ENCODE results near the gene THSD8.

THSD8 gene

GRCh38 chr19:12778905-12779161, 23.0 kb upstream of the THSD8 start:
- Histone ChIP-seq H3K4me1 (ENCODE audit: low read length) (peaks cover 43% of the 10 kb centered on the region), H3K27me3 (ENCODE audit: low read depth, low read length) (no peaks in the 10 kb centered on the region), H3K4me3 (ENCODE audit: low read length) (peak overlapping the region; percentile 82), H4K20me1 (ENCODE audit: insufficient read depth, low read length) (no peaks in the 10 kb centered on the region), H2AFZ (ENCODE audit: low read depth, low read length) (no peak overlapping the region), H3K79me2 (ENCODE audit: low read length) (peaks cover 14% of the 10 kb centered on the region; the same call in 1 of the 2 replicates), H3K27ac (ENCODE audit: low read length) (peak overlapping the region; percentile 83), H3K36me3 (replicated peaks; ENCODE audit: low read depth, low read length) (peaks cover 3% of the 10 kb centered on the region), H3K4me2 (ENCODE audit: low read length) (peak overlapping the region; percentile 88), H3K9ac (ENCODE audit: low read length) (peak overlapping the region; percentile 83), H3K9me3 (ENCODE audit: insufficient read depth, low read length) (no peaks in the 10 kb centered on the region)
- TF ChIP-seq EZH2phosphoT487 (IDR thresholded peaks at IDR 0.05; ENCODE audit: low read depth) (no peak), CTCF (IDR thresholded peaks at IDR 0.05; ENCODE audit: low read depth, low read length) (no peak)

GRCh38 chr19:12779162-12779993, 22.5 kb upstream of the THSD8 start:
- no peak overlapping the region for H2AFZ ChIP-seq (ENCODE audit: low read depth, low read length)
- H3K4me2 ChIP-seq (ENCODE audit: low read length): peak overlapping the region; percentile 88
- TF ChIP-seq CTCF (IDR thresholded peaks at IDR 0.05; ENCODE audit: low read depth, low read length) (peak; percentile 41), EZH2phosphoT487 (IDR thresholded peaks at IDR 0.05; ENCODE audit: low read depth) (no peak)
- H4K20me1 ChIP-seq (ENCODE audit: insufficient read depth, low read length): no peaks in the 10 kb centered on the region
- H3K4me3 ChIP-seq (ENCODE audit: low read length): peak overlapping the region; percentile 82
- H3K36me3 ChIP-seq (replicated peaks; ENCODE audit: low read depth, low read length): peaks cover 2% of the 10 kb centered on the region
- peaks cover 49% of the 10 kb centered on the region for H3K4me1 ChIP-seq (ENCODE audit: low read length)
- H3K9me3 ChIP-seq (ENCODE audit: insufficient read depth, low read length): no peaks in the 10 kb centered on the region
- H3K27me3 ChIP-seq (ENCODE audit: low read depth, low read length): no peaks in the 10 kb centered on the region
- peak overlapping the region; percentile 83 for H3K27ac ChIP-seq (ENCODE audit: low read length)
- peaks cover 14% of the 10 kb centered on the region; the same call in 1 of the 2 replicates for H3K79me2 ChIP-seq (ENCODE audit: low read length)
- peak overlapping the region; percentile 83 for H3K9ac ChIP-seq (ENCODE audit: low read length)

GRCh38 chr19:12782174-12782423, 19.8 kb upstream of the THSD8 start:
- peaks cover 14% of the 10 kb centered on the region; the same call in 1 of the 2 replicates for H3K79me2 ChIP-seq (ENCODE audit: low read length)
- H3K9ac ChIP-seq (ENCODE audit: low read length): peak overlapping the region; percentile 85
- peak overlapping the region; percentile 43; the same call in 1 of the 2 replicates for H2AFZ ChIP-seq (ENCODE audit: low read depth, low read length)
- H3K36me3 ChIP-seq (replicated peaks; ENCODE audit: low read depth, low read length): no peaks in the 10 kb centered on the region
- peaks cover 72% of the 10 kb centered on the region for H3K4me1 ChIP-seq (ENCODE audit: low read length)
- no peaks in the 10 kb centered on the region for H3K27me3 ChIP-seq (ENCODE audit: low read depth, low read length)
- H3K27ac ChIP-seq (ENCODE audit: low read length): peak overlapping the region; percentile 93
- no peak for TF ChIP-seq CTCF (IDR thresholded peaks at IDR 0.05; ENCODE audit: low read depth, low read length)
- no peak for TF ChIP-seq EZH2phosphoT487 (IDR thresholded peaks at IDR 0.05; ENCODE audit: low read depth)
- peak overlapping the region; percentile 79 for H3K4me3 ChIP-seq (ENCODE audit: low read length)
- no peaks in the 10 kb centered on the region for H3K9me3 ChIP-seq (ENCODE audit: insufficient read depth, low read length)
- no peaks in the 10 kb centered on the region for H4K20me1 ChIP-seq (ENCODE audit: insufficient read depth, low read length)
- H3K4me2 ChIP-seq (ENCODE audit: low read length): peak overlapping the region; percentile 99

- no peaks in the 10 kb centered on the region for H3K27me3 ChIP-seq (ENCODE audit: low read depth, low read length)
- peak overlapping the region; percentile 79 for H3K4me3 ChIP-seq (ENCODE audit: low read length)
- no peaks in the 10 kb centered on the region for H3K36me3 ChIP-seq (replicated peaks; ENCODE audit: low read depth, low read length)
- no peaks in the 10 kb centered on the region for H3K9me3 ChIP-seq (ENCODE audit: insufficient read depth, low read length)
- peak overlapping the region; percentile 85 for H3K9ac ChIP-seq (ENCODE audit: low read length)
- H2AFZ ChIP-seq (ENCODE audit: low read depth, low read length): peak overlapping the region; percentile 43; the same call in 1 of the 2 replicates
- TF ChIP-seq CTCF (IDR thresholded peaks at IDR 0.05; ENCODE audit: low read depth, low read length): peak; percentile 32
- TF ChIP-seq EZH2phosphoT487 (IDR thresholded peaks at IDR 0.05; ENCODE audit: low read depth): no peak
- H3K4me2 ChIP-seq (ENCODE audit: low read length): peak overlapping the region; percentile 99
- peaks cover 14% of the 10 kb centered on the region; the same call in 1 of the 2 replicates for H3K79me2 ChIP-seq (ENCODE audit: low read length)
- H3K4me1 ChIP-seq (ENCODE audit: low read length): peaks cover 74% of the 10 kb centered on the region
- H3K27ac ChIP-seq (ENCODE audit: low read length): peak overlapping the region; percentile 93
- no peaks in the 10 kb centered on the region for H4K20me1 ChIP-seq (ENCODE audit: insufficient read depth, low read length)
These were observed 19.2 kb upstream of the THSD8 start for GRCh38 chr19:12782424-12783290.

Data from OCI-LY3 (cell line).